Astrocyte of the cerebellum (primary cell): ENCODE results near the gene THRB.

Experiments
- DNase-seq: peaks from one replicate; pipeline ENCODE4 v3.0.0-alpha.2; 2011; ENCODE audit warnings: low read depth
- H3K4me3 ChIP-seq: 2 replicates; pipeline ENCODE4 v1.5.1; 2011; ENCODE audit warnings: mild to moderate bottlenecking, low read depth, low read length, moderate library complexity
- CTCF ChIP-seq: IDR thresholded peaks from 2 replicates; pipeline ENCODE4 v1.5.1; 2012; ENCODE audit warnings: low read length, low read depth, moderate library complexity, mild to moderate bottlenecking; ENCODE audit errors: missing control alignments
- in situ Hi-C: cut with HindIII; loops from 2 replicates; pipeline ENCODE4 v1.10.0; 2017; ENCODE audit warnings: low sequenced_read_pairs

Gene THRB

GRCh38 chr3:24495326-24495994 is 810 bp upstream of the THRB start:
- in situ Hi-C loops: no loop called here
- H3K4me3 ChIP-seq: peak overlapping the region; percentile 60
- DNase-seq: no peak
- TF ChIP-seq CTCF: no peak

GRCh38 chr3:24493746-24494617 is 668 bp downstream of the THRB start:
- in situ Hi-C loops: no loop called here
- DNase-seq: no peak
- H3K4me3 ChIP-seq: peak overlapping the region; percentile 60
- no peak for TF ChIP-seq CTCF

GRCh38 chr3:24492971-24493551 is 1.6 kb downstream of the THRB start:
- DNase-seq: no peak
- no peak overlapping the region for H3K4me3 ChIP-seq
- in situ Hi-C loops: no loop called here
- TF ChIP-seq CTCF: no peak

- H3K4me3 ChIP-seq: no peak overlapping the region
- in situ Hi-C loops: no loop called here
- no peak for DNase-seq
- TF ChIP-seq CTCF: no peak
Observed at GRCh38 chr3:24490151-24490550, 4.5 kb downstream of the THRB start.

GRCh38 chr3:24487325-24488262 is 7.1 kb downstream of the THRB start:
- in situ Hi-C loops: no loop called here
- TF ChIP-seq CTCF: no peak
- no peak overlapping the region for H3K4me3 ChIP-seq
- DNase-seq: no peak

- no peak overlapping the region for H3K4me3 ChIP-seq
- no peak for TF ChIP-seq CTCF
- in situ Hi-C loops: no loop called here
- no peak for DNase-seq
Observed at GRCh38 chr3:24485511-24485910, 9.1 kb downstream of the THRB start.
